Erythroblast (primary cell): ENCODE measurements around the gene MECR.

Experiments used
- GATA1 ChIP-seq: IDR thresholded peaks from 2 replicates; pipeline ENCODE4 v1.6.1; 2011; ENCODE audit warnings: low read depth, mild to moderate bottlenecking, control low read depth, low read length, moderate library complexity
- POLR2A ChIP-seq: IDR thresholded peaks from 2 replicates; pipeline ENCODE4 v1.6.1; 2011; ENCODE audit warnings: mild to moderate bottlenecking, low read length

GRCh38 chr1:29266912-29267311 is 36.2 kb upstream of the MECR start:
- TF ChIP-seq GATA1, result no peak
- TF ChIP-seq POLR2A, result no peak
